Liver (tissue), 9 donors: ENCODE results near the gene PRKAA1. TPM values are rescaled to one million over a fixed set of nuclear protein-coding genes. Genes with fewer than 3 reads are reported as not detected.
A peak's percentile ranks its signal among the peaks of the same experiment; 100 is the strongest.
"Not testable (repeated sequence)": the region's sequence is repeated elsewhere in the genome, so short reads cannot be mapped to it uniquely, and the experiment has no call there.

Experiments used
- DNase-seq: peaks from one replicate; pipeline ENCODE4 v3.0.0-alpha.2; 2017; ENCODE audit warnings: low spot score
- H3K27ac ChIP-seq, 2 donors: one replicate each; pipeline ENCODE4 v1.7.0; 2013; ENCODE audit warnings: inconsistent platforms in 2 of 2, low read length in 2 of 2, control low read depth in 1 of 2, low read depth in 1 of 2, mild to moderate bottlenecking in 1 of 2
- H3K27me3 ChIP-seq, 4 donors: one replicate each; pipeline versions ENCODE4 v1.6.1 to v1.7.0; 2013; ENCODE audit warnings: low read length in 3 of 4, inconsistent platforms in 1 of 4, mild to moderate bottlenecking in 1 of 4, moderate library complexity in 1 of 4; ENCODE audit not compliant: control insufficient read depth in 4 of 4, insufficient read depth in 4 of 4
- H3K36me3 ChIP-seq, 4 donors: one replicate each; pipeline versions ENCODE4 v1.6.1 to v1.7.0; 2013; ENCODE audit warnings: low read length in 3 of 4, mild to moderate bottlenecking in 3 of 4, low read depth in 1 of 4, moderate library complexity in 1 of 4; ENCODE audit not compliant: control insufficient read depth in 4 of 4, insufficient read depth in 3 of 4
- H3K4me1 ChIP-seq, 4 donors: one replicate each; pipeline versions ENCODE4 v1.6.1 to v1.7.0; 2013; ENCODE audit warnings: low read length in 3 of 4, mild to moderate bottlenecking in 3 of 4, moderate library complexity in 1 of 4; ENCODE audit not compliant: control insufficient read depth in 4 of 4, insufficient read depth in 4 of 4
- H3K4me3 ChIP-seq, 3 donors: one replicate each; pipeline versions ENCODE4 v1.6.1 to v1.7.0; 2013; ENCODE audit warnings: low read length in 3 of 3, control low read depth in 1 of 3, low read depth in 1 of 3, mild to moderate bottlenecking in 1 of 3
- H3K9ac ChIP-seq, 2 donors: one replicate each; pipeline ENCODE4 v1.7.0; 2013; ENCODE audit warnings: low read length in 2 of 2, mild to moderate bottlenecking in 2 of 2, moderate library complexity in 2 of 2, control low read depth in 1 of 2, low read depth in 1 of 2
- H3K9me3 ChIP-seq, 4 donors: one replicate each; pipeline versions ENCODE4 v1.6.1 to v1.7.0; 2013; ENCODE audit warnings: low read length in 3 of 4; ENCODE audit not compliant: control insufficient read depth in 4 of 4
- CTCF ChIP-seq: fragments of 150-350 bp; IDR thresholded peaks from 2 replicates; pipeline ENCODE4 v1.5.1; 2017; ENCODE audit warnings: improper control_type of control experiment, low read depth, low read length; ENCODE audit not compliant: missing input control
- EGR1 ChIP-seq, 2 donors: IDR thresholded peaks; 2 replicates each; pipeline ENCODE4 v1.6.1; 2016 to 2018; ENCODE audit warnings: antibody characterized with exemption in 2 of 2, low read depth in 2 of 2
- FOXA1 ChIP-seq: IDR thresholded peaks from 2 replicates; pipeline ENCODE4 v1.6.1; 2016; ENCODE audit warnings: antibody characterized with exemption
- FOXA2 ChIP-seq: IDR thresholded peaks from 2 replicates; pipeline ENCODE4 v1.6.1; 2016; ENCODE audit warnings: antibody characterized with exemption
- HNF4A ChIP-seq, 2 donors: conservative IDR thresholded peaks; 2 replicates each; pipeline ENCODE4 v1.6.1; 2016; ENCODE audit warnings: antibody characterized with exemption in 2 of 2, mild to moderate bottlenecking in 2 of 2
- JUND ChIP-seq, 2 donors: IDR thresholded peaks; 2 replicates each; pipeline ENCODE4 v1.6.1; 2016; ENCODE audit warnings: antibody characterized with exemption in 2 of 2
- MAX ChIP-seq: IDR thresholded peaks from 2 replicates; pipeline ENCODE4 v1.6.1; 2016; ENCODE audit warnings: antibody characterized with exemption
- NR2F2 ChIP-seq: IDR thresholded peaks from 2 replicates; pipeline ENCODE4 v1.6.1; 2016; ENCODE audit warnings: antibody characterized with exemption
- REST ChIP-seq: IDR thresholded peaks from 2 replicates; pipeline ENCODE4 v1.6.1; 2016; ENCODE audit warnings: antibody characterized with exemption, mild to moderate bottlenecking
- RXRA ChIP-seq, 2 donors: IDR thresholded peaks; 2 replicates each; pipeline ENCODE4 v1.6.1; 2017 to 2018; ENCODE audit warnings: antibody characterized with exemption in 2 of 2, mild to moderate bottlenecking in 1 of 2
- YY1 ChIP-seq: IDR thresholded peaks from 2 replicates; pipeline ENCODE4 v1.6.1; 2016; ENCODE audit warnings: antibody characterized with exemption, mild to moderate bottlenecking
- ZBTB33 ChIP-seq: IDR thresholded peaks from 2 replicates; pipeline ENCODE4 v1.6.1; 2016; ENCODE audit warnings: antibody characterized with exemption
- WGBS: extraction: QIAGEN DNeasy Blood & Tissue Kit; methylation state at CpG from one replicate; pipeline ENCODE4 v1.1.7; 2013; 5-methylcytosine and 5-hydroxymethylcytosine counted together
- polyA plus RNA-seq, 2 donors: library from polyadenylated mRNA; stranded (reverse) in 1 of 2; unstranded in 1 of 2; fragments of 200-250 nt in 1 of 2; fragments of >200 nt in 1 of 2; fragmentation: Nextera tagmentation in 1 of 2; extraction: Ambion mirVana in 1 of 2; gene quantifications; one replicate each; pipeline versions ENCODE4 v1.2.1 to v1.2.3, GENCODE V29; 2013 to 2015
- total RNA-seq, 2 donors: library from RNA; depleted of rRNA; stranded (reverse); fragments of >200 nt; gene quantifications; one replicate each; pipeline ENCODE4 v1.2.3, GENCODE V29; 2014
- donor health status: healthy.
- donor health status: healthy.
- donor health status: healthy.
- donor health status: healthy.
- donor health status: healthy.

The PRKAA1 gene
- total and polyA plus RNA-seq, 4 donors, result 23.7 to 105 (median 42.4) TPM

- Histone ChIP-seq H3K9me3 (no peaks in the 10 kb centered on the region), H3K4me1 (peaks cover 6 to 24% (median 16%) of the 10 kb centered on the region in 4 donors), H3K36me3 (peaks cover 0 to 4% (median 0%) of the 10 kb centered on the region in 4 donors), H3K27ac (peak overlapping the region; percentile 96), H3K27me3 (no peaks in the 10 kb centered on the region), H3K9ac (peak overlapping the region; percentile 82 to 89), H3K4me3 (peak overlapping the region; percentile 94 to 99 (median 96))
- WGBS, result under 1% methylated on average over 56 of the region's 56 CpGs
- DNase-seq, result peak; percentile 82
- TF ChIP-seq CTCF, result no peak
- no peak for TF ChIP-seq RXRA (IDR thresholded peaks at IDR 0.05)
- no peak for TF ChIP-seq HNF4A (conservative IDR thresholded peaks at IDR 0.05)
- TF ChIP-seq MAX, result no peak
- TF ChIP-seq EGR1 (IDR thresholded peaks at IDR 0.05; ENCODE audit: low read depth in 2 of 2), result no peak
- TF ChIP-seq NR2F2, result no peak
- TF ChIP-seq FOXA2, result no peak
- TF ChIP-seq YY1, result no peak
- TF ChIP-seq FOXA1, result no peak
Observed at GRCh38 chr5:40797273-40798011, 732 bp downstream of the PRKAA1 start.

- Histone ChIP-seq H3K9me3 (no peaks in the 10 kb centered on the region), H3K9ac (peak overlapping the region; percentile 82 to 89), H3K36me3 (peaks cover 0 to 4% (median 0%) of the 10 kb centered on the region in 4 donors), H3K27ac (peak overlapping the region; percentile 14 to 96), H3K27me3 (no peaks in the 10 kb centered on the region), H3K4me3 (peak overlapping the region; percentile 94 to 99 (median 96)), H3K4me1 (peaks cover 10 to 31% (median 18%) of the 10 kb centered on the region in 4 donors)
- DNase-seq, result no peak
- 12% methylated on average over 3 of the region's 3 CpGs for WGBS
- TF ChIP-seq ZBTB33 (no peak), YY1 (peak; percentile 32), JUND (IDR thresholded peaks at IDR 0.05) (peak in 1 of 2 donors; percentile 18), RXRA (IDR thresholded peaks at IDR 0.05) (peak in 1 of 2 donors; percentile 19), EGR1 (IDR thresholded peaks at IDR 0.05; ENCODE audit: low read depth in 2 of 2) (no peak), FOXA2 (no peak), HNF4A (conservative IDR thresholded peaks at IDR 0.05) (peak in 1 of 2 donors; percentile 35), REST (peak; percentile 33)
Observed at GRCh38 chr5:40796487-40796889, 1.7 kb downstream of the PRKAA1 start.

- H3K27me3 ChIP-seq, H3K4me3 ChIP-seq, H3K36me3 ChIP-seq, H3K9ac ChIP-seq, H3K9me3 ChIP-seq, H3K27ac ChIP-seq, DNase-seq: not testable (repeated sequence)
- H3K4me1 ChIP-seq, result peaks cover 12 to 44% (median 20%) of the 10 kb centered on the region in 4 donors
- 90% methylated on average over 3 of the region's 3 CpGs for WGBS
Observed at GRCh38 chr5:40794877-40795276, 3.3 kb downstream of the PRKAA1 start.

GRCh38 chr5:40794340-40794739 is 3.8 kb downstream of the PRKAA1 start:
- H3K4me3 ChIP-seq, H3K9me3 ChIP-seq, H3K27ac ChIP-seq, H3K9ac ChIP-seq, H3K36me3 ChIP-seq, DNase-seq, H3K27me3 ChIP-seq: not testable (repeated sequence)
- H3K4me1 ChIP-seq, result peaks cover 13 to 43% (median 20%) of the 10 kb centered on the region in 4 donors
